Mesangial cell (primary cell): ENCODE results near the gene CYP21A2. TPM values are rescaled to one million over a fixed set of nuclear protein-coding genes. Genes with fewer than 3 reads are reported as not detected.

Source experiments
- total RNA-seq: library from RNA; depleted of rRNA; stranded (reverse); fragments of >200 nt; gene quantifications from 2 replicates; pipeline ENCODE4 v1.2.3, GENCODE V29; 2015

The CYP21A2 gene
- total RNA-seq: 0.25 TPM in 1 of 2 replicates, not detected in the other

DNA sequence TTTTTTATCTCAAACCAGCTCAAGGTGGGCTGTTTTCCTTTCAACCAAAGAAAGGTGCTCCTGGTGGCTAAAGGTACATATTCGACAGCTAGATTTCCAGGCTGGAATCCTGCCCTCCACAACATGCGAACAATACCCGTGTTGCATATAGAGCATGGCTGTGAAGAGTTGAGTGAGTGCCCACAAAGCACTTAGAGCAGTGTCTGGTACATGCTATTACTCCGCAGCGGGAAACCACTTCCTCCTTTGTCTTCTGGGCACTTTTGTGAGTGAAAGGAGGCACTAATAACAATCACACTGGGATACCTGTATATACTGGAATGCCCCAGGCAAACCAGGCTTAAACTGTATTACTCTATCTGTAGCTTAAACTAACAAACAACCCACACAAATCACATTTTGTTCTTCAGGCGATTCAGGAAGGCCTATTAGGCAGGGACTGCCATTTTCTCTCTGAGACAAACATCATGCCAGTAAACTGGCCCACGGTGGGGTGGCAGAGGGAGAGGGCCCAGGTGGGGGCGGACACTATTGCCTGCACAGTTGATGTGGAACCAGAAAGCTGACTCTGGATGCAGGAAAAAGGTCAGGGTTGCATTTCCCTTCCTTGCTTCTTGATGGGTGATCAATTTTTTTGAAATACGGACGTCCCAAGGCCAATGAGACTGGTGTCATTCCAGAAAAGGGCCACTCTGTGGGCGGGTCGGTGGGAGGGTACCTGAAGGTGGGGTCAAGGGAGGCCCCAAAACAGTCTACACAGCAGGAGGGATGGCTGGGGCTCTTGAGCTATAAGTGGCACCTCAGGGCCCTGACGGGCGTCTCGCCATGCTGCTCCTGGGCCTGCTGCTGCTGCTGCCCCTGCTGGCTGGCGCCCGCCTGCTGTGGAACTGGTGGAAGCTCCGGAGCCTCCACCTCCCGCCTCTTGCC is at the start of gene CYP21A2:
Gene CYP21A2, plus strand, starts transcription at position 818 of the 927 bp plus-strand sequence. Its CDS starts 8 bp downstream, at position 826.

DNA sequence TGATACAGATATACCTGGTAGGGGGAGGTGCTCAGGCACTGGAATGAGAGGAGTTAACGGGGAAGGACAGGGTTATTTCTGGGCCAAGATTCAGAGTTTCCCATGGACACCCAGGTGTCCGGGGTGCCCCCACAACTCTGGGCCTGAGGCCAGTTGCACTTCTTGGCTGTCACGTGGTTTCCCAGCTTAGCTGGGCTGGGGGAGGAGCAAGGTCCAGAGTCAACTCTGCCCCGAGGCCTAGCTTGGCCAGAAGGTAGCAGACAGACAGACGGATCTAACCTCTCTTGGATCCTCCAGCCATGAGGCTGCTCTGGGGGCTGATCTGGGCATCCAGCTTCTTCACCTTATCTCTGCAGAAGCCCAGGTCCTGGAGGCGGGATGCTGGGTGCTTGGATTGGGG is 23.7 kb upstream of the CYP21A2 start, which contains the start of gene C4B:
Gene C4B, plus strand, starts transcription at position 249 of the 400 bp plus-strand sequence. Its CDS starts 51 bp downstream, at position 300.

Other genes starting within 250 kb of the CYP21A2 start
- gene VARS1, start 242.7 kb upstream of the CYP21A2 start, total RNA-seq: 85.2 and 165 TPM in 2 replicates
- 71.0 and 128 TPM in 2 replicates for gene LSM2, start 231.4 kb upstream of the CYP21A2 start, total RNA-seq
- 0.16 and 0.76 TPM in 2 replicates for gene HSPA1L, start 223.1 kb upstream of the CYP21A2 start, total RNA-seq
- 55.9 and 60.6 TPM in 2 replicates for gene HSPA1A, start 222.9 kb upstream of the CYP21A2 start, total RNA-seq
- gene HSPA1B, start 210.7 kb upstream of the CYP21A2 start, total RNA-seq: 78.6 and 83.3 TPM in 2 replicates
- gene NEU1, start 175.6 kb upstream of the CYP21A2 start, total RNA-seq: 62.1 and 191 TPM in 2 replicates
- gene SLC44A4, start 159.4 kb upstream of the CYP21A2 start, total RNA-seq: 1.9 TPM in 1 of 2 replicates, not detected in the other
- gene EHMT2, start 140.7 kb upstream of the CYP21A2 start, total RNA-seq: 50.0 and 68.5 TPM in 2 replicates
- 2.4 and 6.2 TPM in 2 replicates for gene ZBTB12, start 136.3 kb upstream of the CYP21A2 start, total RNA-seq
- 0.49 and 2.5 TPM in 2 replicates for gene C2, start 110.7 kb upstream of the CYP21A2 start, total RNA-seq
- 0.33 and 3.7 TPM in 2 replicates for gene CFB, start 92.3 kb upstream of the CYP21A2 start, total RNA-seq
- gene NELFE, start 79.4 kb upstream of the CYP21A2 start, total RNA-seq: 108 and 116 TPM in 2 replicates
- 42.3 and 43.2 TPM in 2 replicates for gene SKIC2, start 79.2 kb upstream of the CYP21A2 start, total RNA-seq
- gene DXO, start 66.3 kb upstream of the CYP21A2 start, total RNA-seq: 21.5 and 27.3 TPM in 2 replicates
- gene C4A, start 56.4 kb upstream of the CYP21A2 start, total RNA-seq: 2.1 and 6.1 TPM in 2 replicates
- 0.49 and 11.0 TPM in 2 replicates for gene C4B, start 23.6 kb upstream of the CYP21A2 start, total RNA-seq
- gene TNXB, start 70.9 kb downstream of the CYP21A2 start, total RNA-seq: 0.16 and 0.51 TPM in 2 replicates
- gene ATF6B, start 89.8 kb downstream of the CYP21A2 start, total RNA-seq: 24.0 and 46.3 TPM in 2 replicates
- 3.0 and 5.1 TPM in 2 replicates for gene FKBPL, start 91.9 kb downstream of the CYP21A2 start, total RNA-seq
- 0.76 TPM in 1 of 2 replicates, not detected in the other for gene PRRT1, start 113.5 kb downstream of the CYP21A2 start, total RNA-seq
- 23.1 and 37.3 TPM in 2 replicates for gene PPT2, start 115.7 kb downstream of the CYP21A2 start, total RNA-seq
- 2.3 and 8.9 TPM in 2 replicates for gene EGFL8, start 126.2 kb downstream of the CYP21A2 start, total RNA-seq
- gene AGPAT1, start 137.7 kb downstream of the CYP21A2 start, total RNA-seq: 60.5 and 70.9 TPM in 2 replicates
- gene RNF5, start 140.0 kb downstream of the CYP21A2 start, total RNA-seq: 61.1 and 63.1 TPM in 2 replicates
- 2.1 and 3.4 TPM in 2 replicates for gene AGER, start 145.8 kb downstream of the CYP21A2 start, total RNA-seq
- gene PBX2, start 151.8 kb downstream of the CYP21A2 start, total RNA-seq: 37.0 and 59.1 TPM in 2 replicates
- 7.8 and 14.1 TPM in 2 replicates for gene GPSM3, start 154.2 kb downstream of the CYP21A2 start, total RNA-seq
- 1.1 TPM in 2 replicates for gene NOTCH4, start 185.7 kb downstream of the CYP21A2 start, total RNA-seq